ENCODE results near the gene TXNDC16. TPM values are rescaled to one million over a fixed set of nuclear protein-coding genes. Genes with fewer than 3 reads are reported as not detected.

TXNDC16 gene
- total RNA-seq, 1 experiment from 2014 or later: 13.2 TPM

GRCh38 chr14:52405314-52405713 lies 147.0 kb downstream of the TXNDC16 start:
- Histone ChIP-seq H4K5ac (ENCODE audit: insufficient read length, low read depth, low read length) (no peak overlapping the region), H3K79me2 (ENCODE audit: insufficient read depth, low read length) (no peaks in the 10 kb centered on the region), H2BK12ac (ENCODE audit: insufficient read length, low read depth, low read length) (no peak overlapping the region), H2AFZ (ENCODE audit: low read length) (no peak overlapping the region), H3K27me3 (ENCODE audit: insufficient read depth, low read length) (no peaks in the 10 kb centered on the region), H4K20me1 (ENCODE audit: control insufficient read depth, insufficient read depth, insufficient read length) (no peaks in the 10 kb centered on the region), H3K4me2 (ENCODE audit: insufficient read depth, insufficient read length, low read length) (no peak overlapping the region), H4K91ac (ENCODE audit: insufficient read length, low read depth, low read length) (no peak overlapping the region), H3K79me1 (ENCODE audit: insufficient read depth, low read depth, low read length, poor library complexity, severe bottlenecking) (no peaks in the 10 kb centered on the region), H3K56ac (ENCODE audit: insufficient read length, low read depth, low read length) (no peak overlapping the region), H2BK15ac (ENCODE audit: low read depth, low read length) (no peak overlapping the region), H4K8ac (replicated peaks; ENCODE audit: insufficient read length, low read depth, low read length) (no peak overlapping the region), H3T11ph (ENCODE audit: low read length) (no peak overlapping the region), H3K18ac (ENCODE audit: insufficient read length, low read depth, low read length) (no peak overlapping the region), H3K23me2 (ENCODE audit: insufficient read length, low read depth, low read length, poor library complexity, severe bottlenecking) (no peaks in the 10 kb centered on the region), H3K4ac (ENCODE audit: low read depth, low read length) (no peak overlapping the region), H2BK120ac (ENCODE audit: low read depth, low read length, poor library complexity, severe bottlenecking) (no peak overlapping the region), H3K9me3 (ENCODE audit: control insufficient read depth, low read depth, low read length) (no peaks in the 10 kb centered on the region), H3K4me1 (ENCODE audit: insufficient read depth, low read length) (no peaks in the 10 kb centered on the region), H2AK5ac (ENCODE audit: insufficient read length, low read length) (no peak overlapping the region), H3K14ac (ENCODE audit: insufficient read depth, low read length) (no peak overlapping the region), H2BK5ac (ENCODE audit: insufficient read length, low read length) (no peak overlapping the region), H3K27ac (ENCODE audit: insufficient read length, low read depth, low read length) (no peak overlapping the region), H3K9ac (ENCODE audit: extremely low read depth, insufficient read length, low read length) (no peak overlapping the region), H2BK20ac (ENCODE audit: low read depth, low read length, poor library complexity, severe bottlenecking) (no peak overlapping the region), H3K23ac (ENCODE audit: insufficient read length, low read depth, low read length) (no peak overlapping the region)
- Mint-ChIP-seq H3K9me3 (no peaks in the 10 kb centered on the region), H3K27me3 (ENCODE audit: low read depth) (no peaks in the 10 kb centered on the region), H3K4me1 (no peaks in the 10 kb centered on the region), H3K4me3 (no peak overlapping the region), H3K27ac (no peak overlapping the region), H3K36me3 (ENCODE audit: insufficient read depth in 1 of 3, low read depth in 3 of 3) (no peaks in the 10 kb centered on the region)
- TF ChIP-seq, protein P1, sequence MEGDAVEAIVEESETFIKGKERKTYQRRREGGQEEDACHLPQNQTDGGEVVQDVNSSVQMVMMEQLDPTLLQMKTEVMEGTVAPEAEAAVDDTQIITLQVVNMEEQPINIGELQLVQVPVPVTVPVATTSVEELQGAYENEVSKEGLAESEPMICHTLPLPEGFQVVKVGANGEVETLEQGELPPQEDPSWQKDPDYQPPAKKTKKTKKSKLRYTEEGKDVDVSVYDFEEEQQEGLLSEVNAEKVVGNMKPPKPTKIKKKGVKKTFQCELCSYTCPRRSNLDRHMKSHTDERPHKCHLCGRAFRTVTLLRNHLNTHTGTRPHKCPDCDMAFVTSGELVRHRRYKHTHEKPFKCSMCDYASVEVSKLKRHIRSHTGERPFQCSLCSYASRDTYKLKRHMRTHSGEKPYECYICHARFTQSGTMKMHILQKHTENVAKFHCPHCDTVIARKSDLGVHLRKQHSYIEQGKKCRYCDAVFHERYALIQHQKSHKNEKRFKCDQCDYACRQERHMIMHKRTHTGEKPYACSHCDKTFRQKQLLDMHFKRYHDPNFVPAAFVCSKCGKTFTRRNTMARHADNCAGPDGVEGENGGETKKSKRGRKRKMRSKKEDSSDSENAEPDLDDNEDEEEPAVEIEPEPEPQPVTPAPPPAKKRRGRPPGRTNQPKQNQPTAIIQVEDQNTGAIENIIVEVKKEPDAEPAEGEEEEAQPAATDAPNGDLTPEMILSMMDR (conservative IDR thresholded peaks at IDR 0.05): no peak
- no peak for DNase-seq
- no CpG with 5 or more reads among the region's 1 CpG for WGBS (ENCODE audit: extremely low coverage, insufficient read length, low lambda C conversion rate)

Measured in H9 (cell line).